PC-3 (cell line): ENCODE data around the gene RPS15. TPM values are rescaled to one million over a fixed set of nuclear protein-coding genes. Genes with fewer than 3 reads are reported as not detected.

Experiments used
- ATAC-seq: fragments of 200-7000 bp; cut with Tn5 transposase; 2 replicates; pipeline ENCODE4 v1.9.1; 2020; ENCODE audit warnings: mild to moderate bottlenecking, moderate library complexity
- BruUV-seq: library from RNA; stranded (reverse); fragments of 400-500 nt; replicated peaks from 2 replicates; lab custom pipeline; 2021; lab: Mats Ljungman, UMichigan
- CTCF ChIA-PET: fragments of 300-600 bp; sonication (Branson Sonifier 250); formaldehyde crosslinking; loops from one replicate; lab custom pipeline; 2022; ENCODE audit warnings: antibody characterized with exemption; lab: Charles Lee
- POLR2A ChIA-PET: fragments of 300-600 bp; sonication (Branson Sonifier 250); formaldehyde crosslinking; loops from one replicate; lab custom pipeline; 2022; ENCODE audit warnings: antibody characterized with exemption; ENCODE audit not compliant: unreplicated experiment; lab: Charles Lee
- DNase-seq: peaks from one replicate; pipeline ENCODE4 v3.0.0-alpha.2; 2015
- H2AFZ ChIP-seq: fragments of 300-600 bp; sonication (generic); 2 replicates; pipeline ENCODE4 v1.6.0; 2016; ENCODE audit warnings: antibody characterized with exemption, low read length
- H3F3A ChIP-seq: fragments of 300-600 bp; sonication (generic); one replicate; pipeline ENCODE4 v1.6.0; 2017; ENCODE audit warnings: antibody characterized with exemption, low read length, control low read depth, mild to moderate bottlenecking; ENCODE audit not compliant: unreplicated experiment
- H3K27ac ChIP-seq: fragments of 300-600 bp; sonication (generic); 2 replicates; pipeline ENCODE4 v1.5.1; 2016; ENCODE audit warnings: mild to moderate bottlenecking, low read length
- H3K27me3 ChIP-seq: fragments of 300-600 bp; sonication (generic); 2 replicates; pipeline ENCODE4 v1.6.1; 2016; ENCODE audit warnings: low read length, mixed read lengths
- H3K36me3 ChIP-seq: fragments of 300-600 bp; sonication (generic); 2 replicates; pipeline ENCODE4 v1.6.1; 2016; ENCODE audit warnings: low read depth, mixed run types, low read length, mixed read lengths
- H3K4me1 ChIP-seq: fragments of 300-600 bp; sonication (generic); 2 replicates; pipeline ENCODE4 v1.5.1; 2016; ENCODE audit warnings: low read length; ENCODE audit not compliant: insufficient read depth
- H3K4me2 ChIP-seq: fragments of 300-600 bp; sonication (generic); 2 replicates; pipeline ENCODE4 v1.6.0; 2016; ENCODE audit warnings: low read length
- H3K4me3 ChIP-seq: fragments of 300-600 bp; sonication (generic); 2 replicates; pipeline ENCODE4 v1.5.1; 2016; ENCODE audit warnings: mild to moderate bottlenecking, low read length, mixed read lengths
- H3K79me2 ChIP-seq: fragments of 300-600 bp; sonication (generic); 2 replicates; pipeline ENCODE4 v1.6.1; 2017; ENCODE audit warnings: low read length, mixed read lengths
- H3K9ac ChIP-seq: fragments of 300-600 bp; sonication (generic); 2 replicates; pipeline ENCODE4 v1.6.0; 2016; ENCODE audit warnings: mild to moderate bottlenecking, low read length
- H3K9me2 ChIP-seq: fragments of 300-600 bp; sonication (generic); replicated peaks from 2 replicates; pipeline ENCODE4 v1.6.1; 2016; ENCODE audit warnings: mixed run types, low read length, mixed read lengths
- H3K9me3 ChIP-seq: fragments of 300-600 bp; sonication (generic); 2 replicates; pipeline ENCODE4 v1.6.1; 2016; ENCODE audit warnings: low read length, mixed read lengths
- H4K20me1 ChIP-seq: fragments of 300-600 bp; sonication (generic); 2 replicates; pipeline ENCODE4 v1.6.1; 2016; ENCODE audit warnings: low read length, mixed read lengths
- EZH2 ChIP-seq: fragments of 300-600 bp; sonication (generic); IDR thresholded peaks from one replicate; pipeline ENCODE4 v1.6.1; 2017; ENCODE audit warnings: antibody characterized with exemption, mild to moderate bottlenecking, low read length; ENCODE audit not compliant: unreplicated experiment
- EZH2phosphoT487 ChIP-seq: fragments of 300-600 bp; sonication (generic); IDR thresholded peaks from 2 replicates; pipeline ENCODE4 v1.6.1; 2018; ENCODE audit warnings: mild to moderate bottlenecking, antibody characterized with exemption, low read length, borderline replicate concordance
- intact Hi-C: fragments of 100-400 bp; cut with micrococcal nuclease; formaldehyde crosslinking; loops from 2 replicates; pipeline ENCODE4 v1.9.0; 2023
- total RNA-seq: library from RNA; depleted of rRNA; stranded (reverse); fragments of >200 nt; gene quantifications from 2 replicates; pipeline ENCODE4 v1.2.3, GENCODE V29; 2014
- TF ChIP-seq, protein P1 (sequence below): fragments of 300-600 bp; sonication (generic); conservative IDR thresholded peaks from 2 replicates; pipeline ENCODE4 v1.5.1; 2017; ENCODE audit warnings: antibody characterized with exemption, low read depth, mild to moderate bottlenecking, low read length

RPS15 gene
- total RNA-seq, 1 experiment from 2014 or later, result 1,797 TPM

DNA sequence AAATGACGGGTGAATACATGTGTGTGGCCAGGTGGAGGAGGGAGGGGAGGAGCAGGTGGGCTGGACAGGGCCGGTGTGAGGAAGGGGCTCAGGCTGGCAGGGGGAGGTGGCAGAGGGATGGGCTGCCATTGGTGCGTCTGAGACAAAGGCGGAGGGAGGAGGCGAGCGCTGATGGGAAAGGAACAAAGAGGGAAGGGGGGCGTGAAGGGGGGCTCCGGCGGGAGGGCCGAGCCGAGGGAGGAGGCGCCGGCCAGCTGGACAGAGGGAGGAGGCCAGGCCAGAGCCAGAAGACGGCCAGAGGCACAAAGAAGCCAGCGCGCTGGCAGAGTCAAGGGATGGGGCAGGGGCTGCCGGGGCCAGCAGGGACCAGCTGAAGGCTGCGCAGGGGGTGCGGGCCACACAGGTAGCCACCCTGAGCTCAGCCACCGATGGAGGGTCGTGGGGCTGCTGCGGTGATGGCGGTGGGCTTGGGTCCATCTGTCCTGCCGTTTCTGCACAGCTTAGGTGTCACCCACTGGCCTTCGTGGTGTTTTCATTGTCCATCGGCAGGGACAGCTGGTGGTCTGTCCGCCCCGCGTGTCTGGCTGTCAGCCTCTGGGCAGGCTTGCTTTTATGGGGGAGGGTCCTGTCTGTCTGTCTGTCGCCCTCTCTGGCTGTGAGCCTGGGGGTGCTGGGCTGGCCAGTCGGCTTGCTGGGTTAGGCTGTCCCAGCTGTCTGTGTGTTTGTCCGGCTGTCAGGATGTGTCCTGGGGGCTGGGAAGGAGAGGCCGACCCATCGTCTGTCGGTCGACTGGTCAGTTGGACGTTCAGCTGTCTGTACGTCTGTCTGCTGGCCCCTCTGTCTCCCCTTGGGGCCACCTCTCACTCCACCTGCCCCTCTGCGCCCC lies 14.0 kb downstream of the RPS15 start:
- TF ChIP-seq, protein P1, sequence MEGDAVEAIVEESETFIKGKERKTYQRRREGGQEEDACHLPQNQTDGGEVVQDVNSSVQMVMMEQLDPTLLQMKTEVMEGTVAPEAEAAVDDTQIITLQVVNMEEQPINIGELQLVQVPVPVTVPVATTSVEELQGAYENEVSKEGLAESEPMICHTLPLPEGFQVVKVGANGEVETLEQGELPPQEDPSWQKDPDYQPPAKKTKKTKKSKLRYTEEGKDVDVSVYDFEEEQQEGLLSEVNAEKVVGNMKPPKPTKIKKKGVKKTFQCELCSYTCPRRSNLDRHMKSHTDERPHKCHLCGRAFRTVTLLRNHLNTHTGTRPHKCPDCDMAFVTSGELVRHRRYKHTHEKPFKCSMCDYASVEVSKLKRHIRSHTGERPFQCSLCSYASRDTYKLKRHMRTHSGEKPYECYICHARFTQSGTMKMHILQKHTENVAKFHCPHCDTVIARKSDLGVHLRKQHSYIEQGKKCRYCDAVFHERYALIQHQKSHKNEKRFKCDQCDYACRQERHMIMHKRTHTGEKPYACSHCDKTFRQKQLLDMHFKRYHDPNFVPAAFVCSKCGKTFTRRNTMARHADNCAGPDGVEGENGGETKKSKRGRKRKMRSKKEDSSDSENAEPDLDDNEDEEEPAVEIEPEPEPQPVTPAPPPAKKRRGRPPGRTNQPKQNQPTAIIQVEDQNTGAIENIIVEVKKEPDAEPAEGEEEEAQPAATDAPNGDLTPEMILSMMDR, result no peak
- no peak for TF ChIP-seq EZH2phosphoT487
- TF ChIP-seq EZH2, result no peak
- no peaks in the 10 kb centered on the region for H3K36me3 ChIP-seq
- H4K20me1 ChIP-seq, result no peaks in the 10 kb centered on the region
- intact Hi-C loops, result no loop called here
- no peak for ATAC-seq
- DNase-seq, result no peak
- H3K4me1 ChIP-seq, result peaks cover 10% of the 10 kb centered on the region; the same call in 1 of the 2 replicates
- H2AFZ ChIP-seq, result no peak overlapping the region
- POLR2A ChIA-PET, result no interaction called here
- H3K4me2 ChIP-seq, result no peak overlapping the region
- no peaks in the 10 kb centered on the region for H3K9me3 ChIP-seq
- no peaks in the 10 kb centered on the region for H3K9me2 ChIP-seq
- BruUV-seq, result no TSS peak
- H3K27me3 ChIP-seq, result peaks cover 15% of the 10 kb centered on the region
- H3K27ac ChIP-seq, result no peak overlapping the region
- no peak overlapping the region for H3K4me3 ChIP-seq
- no peak overlapping the region for H3K9ac ChIP-seq
- CTCF ChIA-PET, result no interaction called here
- no peaks in the 10 kb centered on the region for H3F3A ChIP-seq
- no peaks in the 10 kb centered on the region for H3K79me2 ChIP-seq

DNA sequence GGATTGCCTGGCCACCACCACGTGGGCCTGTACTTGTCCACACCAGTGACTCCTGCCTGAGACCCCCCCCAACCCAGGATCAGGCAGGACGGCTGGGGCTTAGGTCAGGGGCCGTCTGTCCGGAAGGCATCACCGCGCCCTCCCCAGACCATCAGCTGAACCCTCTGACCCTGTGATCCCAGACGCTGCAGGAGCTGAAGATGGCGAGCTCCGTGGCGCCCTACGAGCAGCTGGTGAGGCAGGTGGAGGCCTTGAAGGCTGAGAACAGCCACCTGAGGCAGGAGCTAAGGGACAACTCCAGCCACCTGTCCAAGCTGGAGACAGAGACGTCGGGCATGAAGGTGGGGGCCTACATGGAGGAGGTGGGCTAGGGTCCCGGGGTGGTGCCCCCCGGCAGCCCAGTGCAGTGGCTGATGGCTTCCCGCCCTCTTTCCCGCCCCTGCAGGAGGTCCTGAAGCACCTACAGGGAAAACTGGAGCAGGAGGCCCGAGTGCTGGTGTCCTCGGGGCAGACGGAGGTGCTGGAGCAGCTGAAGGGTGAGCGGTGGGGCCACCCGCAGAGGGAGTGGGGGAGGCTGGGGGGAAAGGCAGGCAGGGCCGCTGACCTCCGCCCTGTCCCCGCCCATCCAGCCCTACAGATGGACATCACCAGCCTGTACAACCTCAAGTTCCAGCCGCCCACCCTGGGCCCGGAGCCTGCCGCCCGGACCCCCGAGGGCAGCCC lies 14.8 kb downstream of the RPS15 start:
- H3K4me2 ChIP-seq, result no peak overlapping the region
- H3K27ac ChIP-seq, result no peak overlapping the region
- BruUV-seq, result no TSS peak
- ChIA-PET POLR2A (no interaction called here), CTCF (no interaction called here)
- H2AFZ ChIP-seq, result no peak overlapping the region
- ATAC-seq (no peak), DNase-seq (no peak)
- H3F3A ChIP-seq, result no peaks in the 10 kb centered on the region
- intact Hi-C loops, result no loop called here
- H3K79me2 ChIP-seq, result no peaks in the 10 kb centered on the region
- peaks cover 10% of the 10 kb centered on the region; the same call in 1 of the 2 replicates for H3K4me1 ChIP-seq
- peaks cover 15% of the 10 kb centered on the region for H3K27me3 ChIP-seq
- no peaks in the 10 kb centered on the region for H4K20me1 ChIP-seq
- H3K36me3 ChIP-seq, result no peaks in the 10 kb centered on the region
- no peaks in the 10 kb centered on the region for H3K9me3 ChIP-seq
- H3K4me3 ChIP-seq, result no peak overlapping the region
- H3K9me2 ChIP-seq, result no peaks in the 10 kb centered on the region
- no peak overlapping the region for H3K9ac ChIP-seq
- TF ChIP-seq, protein P1, result no peak
- no peak for TF ChIP-seq EZH2phosphoT487
- TF ChIP-seq EZH2, result no peak
